Pancreas (tissue), 10 donors: ENCODE measurements around the gene MAP3K1. TPM values are rescaled to one million over a fixed set of nuclear protein-coding genes. Genes with fewer than 3 reads are reported as not detected.

Source experiments
- ATAC-seq, 4 donors: fragments of 200-7000 bp; cut with Tn5 transposase; one replicate each; pipeline versions ENCODE4 v1.8.0 to v1.9.1; 2020; ENCODE audit warnings: mild to moderate bottlenecking in 4 of 4, moderate library complexity in 4 of 4
- DNase-seq, 6 donors: peaks; one replicate each; pipeline ENCODE4 v3.0.0-alpha.2; 2020
- FAIRE-seq: peaks from 2 replicates; lab custom pipeline; 2012; peaks lifted over from hg19 to GRCh38; lab: Jason Lieb, UNC
- H3K27ac ChIP-seq, 4 donors: fragments of 200-600 bp; sonication (generic); 1 replicate in 3 of 4; 2 replicates in 1 of 4; pipeline versions ENCODE4 v1.5.0 to v1.8.0; 2020
- H3K27me3 ChIP-seq, 4 donors: fragments of 200-600 bp; one replicate each; pipeline ENCODE4 v1.8.0; 2021
- H3K36me3 ChIP-seq, 3 donors: fragments of 200-600 bp; sonication (generic) in 1 of 3; one replicate each; pipeline versions ENCODE4 v1.5.0 to v1.8.0; 2020 to 2021
- H3K4me1 ChIP-seq, 3 donors: fragments of 200-600 bp; one replicate each; pipeline ENCODE4 v1.8.0; 2021
- H3K4me3 ChIP-seq, 4 donors: fragments of 200-600 bp; sonication (generic) in 2 of 4; one replicate each; pipeline versions ENCODE4 v1.5.0 to v1.8.0; 2020 to 2021
- H3K9me3 ChIP-seq, 4 donors: fragments of 200-600 bp; one replicate each; pipeline ENCODE4 v1.8.0; 2021
- CTCF ChIP-seq, 4 donors: fragments of 200-600 bp; sonication (generic) in 3 of 4; IDR thresholded peaks; one replicate each; pipeline versions ENCODE4 v1.5.0 to v1.8.0; 2021; ENCODE audit warnings: antibody characterized with exemption in 4 of 4
- WGBS, 2 donors: extraction: QIAGEN DNeasy Blood & Tissue Kit; methylation state at CpG; one replicate each; pipeline ENCODE4 v1.1.7; 2013; 5-methylcytosine and 5-hydroxymethylcytosine counted together
- intact Hi-C, 3 donors: fragments of 100-400 bp; cut with DNase I; formaldehyde crosslinking; loops; one replicate each; pipeline versions ENCODE4 v1.11.1 to v1.14.2; 2022
- polyA plus RNA-seq, 2 donors: library from polyadenylated mRNA; stranded (reverse); fragments of 200-250 nt; gene quantifications; one replicate each; pipeline ENCODE4 v1.2.3, GENCODE V29; 2013
- total RNA-seq, 6 donors: library from RNA; stranded (reverse); fragmentation: NEBNext Ultra II Directional in 4 of 6; extraction: Animal tissue kit (Norgen Biotek cat#: 25700) in 4 of 6; gene quantifications; one replicate each; pipeline versions ENCODE4 v1.2.1 to v1.2.4, GENCODE V29; 2021 to 2023
- donor health status: healthy with polysubstance abuse.
- donor health status: DM: no; HTN: no; CAD: no; lungs with moderate emphysema.
- donor health status: DM: no; HTN: no; CAD: no.
- donor health status: control.
- donor health status: control.
- donor health status: Bipolar disorder and iron deficiency.
- donor health status: DM: yes; HTN: yes; CAD: no.
- donor health status: DM: no; HTN: no; CAD: no.
- donor health status: DM: no; HTN: no; CAD: no.
- donor health status: DM: yes; HTN: yes; CAD: no.

The MAP3K1 gene
- total and polyA plus RNA-seq, 8 donors = 5.4 to 28.7 (median 12.1) TPM

DNA sequence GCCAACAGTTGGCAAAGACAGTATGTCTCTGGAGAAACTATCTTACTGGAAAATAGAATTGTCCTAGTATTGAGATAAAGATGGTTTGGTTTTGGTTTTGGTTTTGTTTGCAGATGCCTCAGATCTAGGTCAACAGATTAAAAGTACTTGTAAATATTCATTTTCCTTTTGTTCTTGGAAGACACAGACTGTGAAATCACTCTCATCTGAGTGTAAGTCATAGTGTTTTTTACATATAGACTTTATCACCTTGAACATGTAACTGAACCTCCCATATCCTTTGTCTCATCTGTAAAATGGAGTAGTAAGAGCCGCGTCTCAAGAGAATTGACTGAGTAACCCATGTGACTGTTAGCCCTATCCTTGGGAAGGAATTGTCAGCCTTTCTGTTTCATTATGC, 34.3 kb downstream of the MAP3K1 start:
- intact Hi-C loops = no loop called here
- DNase-seq (no peak), FAIRE-seq (no peak), ATAC-seq (no peak)
- H3K4me1 ChIP-seq = peaks cover 42 to 76% (median 69%) of the 10 kb centered on the region in 3 donors
- no peak overlapping the region for H3K4me3 ChIP-seq
- no peaks in the 10 kb centered on the region for H3K27me3 ChIP-seq
- TF ChIP-seq CTCF (IDR thresholded peaks at IDR 0.05) = no peak
- 79 to 87% methylated on average over 2 of the region's 2 CpGs for WGBS, 2 donors
- H3K27ac ChIP-seq = peak overlapping the region in 1 of 4 donors; percentile 7
- no peaks in the 10 kb centered on the region for H3K9me3 ChIP-seq
- no peaks in the 10 kb centered on the region for H3K36me3 ChIP-seq

- Histone ChIP-seq H3K4me3 (no peak overlapping the region), H3K9me3 (no peaks in the 10 kb centered on the region), H3K27ac (peak overlapping the region in 1 of 4 donors; percentile 7), H3K4me1 (peaks cover 42 to 72% (median 62%) of the 10 kb centered on the region in 3 donors), H3K36me3 (no peaks in the 10 kb centered on the region), H3K27me3 (no peaks in the 10 kb centered on the region)
- WGBS, 2 donors = 11 to 21% methylated on average over 2 of the region's 2 CpGs
- intact Hi-C loops = no loop called here
- DNase-seq (no peak), ATAC-seq (peak; percentile 36 to 65 (median 58)), FAIRE-seq (no peak)
- TF ChIP-seq CTCF (IDR thresholded peaks at IDR 0.05) = no peak
Observed at GRCh38 chr5:56850423-56850822, 35.1 kb downstream of the MAP3K1 start.

- DNase-seq (no peak), FAIRE-seq (no peak), ATAC-seq (peak; percentile 67 to 82 (median 80))
- H3K9me3 ChIP-seq = no peaks in the 10 kb centered on the region
- H3K4me3 ChIP-seq = no peak overlapping the region
- no peak overlapping the region for H3K27ac ChIP-seq
- H3K36me3 ChIP-seq = no peaks in the 10 kb centered on the region
- TF ChIP-seq CTCF (IDR thresholded peaks at IDR 0.05) = no peak
- intact Hi-C loops = no loop called here
- H3K27me3 ChIP-seq = no peaks in the 10 kb centered on the region
- WGBS, 2 donors = 18 to 22% methylated on average over 6 of the region's 6 CpGs
- peaks cover 41 to 73% (median 64%) of the 10 kb centered on the region in 3 donors for H3K4me1 ChIP-seq
Observed at GRCh38 chr5:56851258-56851941, 36.1 kb downstream of the MAP3K1 start.

GRCh38 chr5:56852228-56853000, 37.1 kb downstream of the MAP3K1 start:
- Histone ChIP-seq H3K27me3 (no peaks in the 10 kb centered on the region), H3K36me3 (no peaks in the 10 kb centered on the region), H3K9me3 (no peaks in the 10 kb centered on the region), H3K4me1 (peaks cover 33 to 73% (median 58%) of the 10 kb centered on the region in 3 donors), H3K4me3 (no peak overlapping the region), H3K27ac (no peak overlapping the region)
- intact Hi-C loops = no loop called here
- no peak for FAIRE-seq
- no peak for TF ChIP-seq CTCF (IDR thresholded peaks at IDR 0.05)
- no peak for ATAC-seq
- 68 to 71% methylated on average over 3 of the region's 3 CpGs for WGBS, 2 donors
- no peak for DNase-seq
